ENCODE measurements around the gene DUSP10.

DUSP10 gene

GRCh38 chr1:221774054-221774842 lies 32.4 kb upstream of the DUSP10 start:
- Histone ChIP-seq H3K9me2 (replicated peaks; ENCODE audit: low read depth, low read length) (no peaks in the 10 kb centered on the region), H4K20me1 (ENCODE audit: insufficient read depth, low read length, poor library complexity, severe bottlenecking) (no peaks in the 10 kb centered on the region), H3K27me3 (ENCODE audit: insufficient read depth, low read length, poor library complexity, severe bottlenecking) (no peaks in the 10 kb centered on the region), H3F3A (ENCODE audit: low read depth) (peaks cover 14% of the 10 kb centered on the region), H3K4me3 (ENCODE audit: low read length, poor library complexity, severe bottlenecking) (no peak overlapping the region), H3K4me2 (ENCODE audit: low read depth, low read length, poor library complexity, severe bottlenecking) (no peak overlapping the region), H3K4me1 (ENCODE audit: insufficient read depth, low read length, poor library complexity, severe bottlenecking) (peaks cover 40% of the 10 kb centered on the region), H3K36me3 (ENCODE audit: insufficient read depth, low read length) (no peaks in the 10 kb centered on the region), H2AFZ (ENCODE audit: low read length) (no peak overlapping the region), H3K9ac (ENCODE audit: low read depth, low read length, poor library complexity, severe bottlenecking) (no peak overlapping the region), H3K9me3 (ENCODE audit: insufficient read depth, low read depth, low read length) (no peaks in the 10 kb centered on the region), H3K79me2 (ENCODE audit: insufficient read depth, low read length) (no peaks in the 10 kb centered on the region)
- TF ChIP-seq CTCF (conservative IDR thresholded peaks at IDR 0.05; ENCODE audit: low read length), result no peak
- TF ChIP-seq EZH2phosphoT487 (IDR thresholded peaks at IDR 0.05; ENCODE audit: borderline replicate concordance), result no peak

GRCh38 chr1:221773383-221773782 lies 31.5 kb upstream of the DUSP10 start:
- Histone ChIP-seq H2AFZ (ENCODE audit: low read length) (no peak overlapping the region), H3K27me3 (ENCODE audit: insufficient read depth, low read length, poor library complexity, severe bottlenecking) (no peaks in the 10 kb centered on the region), H3K9ac (ENCODE audit: low read depth, low read length, poor library complexity, severe bottlenecking) (no peak overlapping the region), H3K79me2 (ENCODE audit: insufficient read depth, low read length) (no peaks in the 10 kb centered on the region), H3K4me1 (ENCODE audit: insufficient read depth, low read length, poor library complexity, severe bottlenecking) (peaks cover 35% of the 10 kb centered on the region), H4K20me1 (ENCODE audit: insufficient read depth, low read length, poor library complexity, severe bottlenecking) (no peaks in the 10 kb centered on the region), H3K4me3 (ENCODE audit: low read length, poor library complexity, severe bottlenecking) (no peak overlapping the region), H3K9me3 (ENCODE audit: insufficient read depth, low read depth, low read length) (no peaks in the 10 kb centered on the region), H3K4me2 (ENCODE audit: low read depth, low read length, poor library complexity, severe bottlenecking) (no peak overlapping the region), H3F3A (ENCODE audit: low read depth) (peaks cover 13% of the 10 kb centered on the region), H3K9me2 (replicated peaks; ENCODE audit: low read depth, low read length) (no peaks in the 10 kb centered on the region), H3K36me3 (ENCODE audit: insufficient read depth, low read length) (no peaks in the 10 kb centered on the region)
- TF ChIP-seq CTCF (conservative IDR thresholded peaks at IDR 0.05; ENCODE audit: low read length), result no peak
- no peak for TF ChIP-seq EZH2phosphoT487 (IDR thresholded peaks at IDR 0.05; ENCODE audit: borderline replicate concordance)

GRCh38 chr1:221772117-221772516 lies 30.2 kb upstream of the DUSP10 start:
- H3K4me2 ChIP-seq (ENCODE audit: low read depth, low read length, poor library complexity, severe bottlenecking), result no peak overlapping the region
- no peaks in the 10 kb centered on the region for H3K27me3 ChIP-seq (ENCODE audit: insufficient read depth, low read length, poor library complexity, severe bottlenecking)
- no peak overlapping the region for H2AFZ ChIP-seq (ENCODE audit: low read length)
- peaks cover 2% of the 10 kb centered on the region; the same call in 1 of the 2 replicates for H3F3A ChIP-seq (ENCODE audit: low read depth)
- no peaks in the 10 kb centered on the region for H4K20me1 ChIP-seq (ENCODE audit: insufficient read depth, low read length, poor library complexity, severe bottlenecking)
- H3K9me3 ChIP-seq (ENCODE audit: insufficient read depth, low read depth, low read length), result no peaks in the 10 kb centered on the region
- TF ChIP-seq CTCF (conservative IDR thresholded peaks at IDR 0.05; ENCODE audit: low read length) (no peak), EZH2phosphoT487 (IDR thresholded peaks at IDR 0.05; ENCODE audit: borderline replicate concordance) (no peak)
- H3K4me3 ChIP-seq (ENCODE audit: low read length, poor library complexity, severe bottlenecking), result no peak overlapping the region
- H3K9me2 ChIP-seq (replicated peaks; ENCODE audit: low read depth, low read length), result no peaks in the 10 kb centered on the region
- H3K79me2 ChIP-seq (ENCODE audit: insufficient read depth, low read length), result no peaks in the 10 kb centered on the region
- no peaks in the 10 kb centered on the region for H3K36me3 ChIP-seq (ENCODE audit: insufficient read depth, low read length)
- peaks cover 25% of the 10 kb centered on the region for H3K4me1 ChIP-seq (ENCODE audit: insufficient read depth, low read length, poor library complexity, severe bottlenecking)
- no peak overlapping the region for H3K9ac ChIP-seq (ENCODE audit: low read depth, low read length, poor library complexity, severe bottlenecking)
